ENCODE measurements around the gene CCT7. TPM values are rescaled to one million over a fixed set of nuclear protein-coding genes. Genes with fewer than 3 reads are reported as not detected.

The CCT7 gene
- total RNA-seq, 1 donor from 2014 or later, result 194 TPM

GRCh38 chr2:73223821-73224220 is 10.3 kb upstream of the CCT7 start:
- intact Hi-C loops (cut with DNase I), result no loop called here
- no peak for ATAC-seq
- DNase-seq (ENCODE audit: low spot score), result no peak

GRCh38 chr2:73225513-73226360 is 8.4 kb upstream of the CCT7 start:
- intact Hi-C loops (cut with DNase I), result no loop called here
- ATAC-seq (peak; percentile 24), DNase-seq (ENCODE audit: low spot score) (no peak)

GRCh38 chr2:73227086-73227485 is 7.0 kb upstream of the CCT7 start:
- ATAC-seq, result no peak
- DNase-seq (ENCODE audit: low spot score), result no peak
- intact Hi-C loops (cut with DNase I), result no loop called here

GRCh38 chr2:73228631-73229030 is 5.5 kb upstream of the CCT7 start:
- DNase-seq (ENCODE audit: low spot score), result no peak
- ATAC-seq, result no peak
- intact Hi-C loops (cut with DNase I), result no loop called here

GRCh38 chr2:73232403-73233153 is 1.5 kb upstream of the CCT7 start:
- ATAC-seq (no peak), DNase-seq (ENCODE audit: low spot score) (no peak)
- intact Hi-C loops (cut with DNase I), result no loop called here

GRCh38 chr2:73233154-73233931 is 765 bp upstream of the CCT7 start, which contains the start of gene PRADC1:
Gene PRADC1 (minus strand): TSS chr2:73233239. CDS start chr2:73233160, 79 bp downstream.
- peak; percentile 99 for DNase-seq (ENCODE audit: low spot score)
- intact Hi-C loops (cut with DNase I), result no loop called here
- ATAC-seq, result peak; percentile 98

GRCh38 chr2:73235315-73236028 is 1.4 kb downstream of the CCT7 start:
- DNase-seq (ENCODE audit: low spot score) (no peak), ATAC-seq (no peak)
- intact Hi-C loops (cut with DNase I), result no loop called here

- DNase-seq (ENCODE audit: low spot score), result no peak
- ATAC-seq, result no peak
- intact Hi-C loops (cut with DNase I), result no loop called here
These were observed 3.1 kb downstream of the CCT7 start for GRCh38 chr2:73237168-73237567.

- no peak for ATAC-seq
- intact Hi-C loops (cut with DNase I), result no loop called here
These were observed 4.0 kb downstream of the CCT7 start for GRCh38 chr2:73238149-73238548.

GRCh38 chr2:73238976-73239375 is 4.9 kb downstream of the CCT7 start:
- DNase-seq (ENCODE audit: low spot score) (no peak), ATAC-seq (no peak)
- intact Hi-C loops (cut with DNase I), result no loop called here

More at GRCh38 chr2:73238149-73238548, 4.0 kb downstream of the CCT7 start:
- no peak for DNase-seq (ENCODE audit: low spot score)

- ATAC-seq (no peak), DNase-seq (ENCODE audit: low spot score) (no peak)
- intact Hi-C loops (cut with DNase I), result no loop called here
These were observed 5.7 kb downstream of the CCT7 start for GRCh38 chr2:73239776-73240175.

- DNase-seq (ENCODE audit: low spot score) (no peak), ATAC-seq (no peak)
- intact Hi-C loops (cut with DNase I), result no loop called here
These were observed 9.9 kb downstream of the CCT7 start for GRCh38 chr2:73243884-73244570.

- no peak for ATAC-seq
- intact Hi-C loops (cut with DNase I), result no loop called here
- DNase-seq (ENCODE audit: low spot score), result no peak
These were observed 10.5 kb downstream of the CCT7 start for GRCh38 chr2:73244580-73244979.

- DNase-seq (ENCODE audit: low spot score) (no peak), ATAC-seq (no peak)
- intact Hi-C loops (cut with DNase I), result no loop called here
These were observed 12.7 kb downstream of the CCT7 start for GRCh38 chr2:73246850-73247249.

- intact Hi-C loops (cut with DNase I), result no loop called here
- ATAC-seq, result no peak
These were observed 15.5 kb downstream of the CCT7 start for GRCh38 chr2:73249636-73250035.

GRCh38 chr2:73250872-73251846 is 17.1 kb downstream of the CCT7 start:
- DNase-seq (ENCODE audit: low spot score) (no peak), ATAC-seq (no peak)
- intact Hi-C loops (cut with DNase I), result no loop called here

More at GRCh38 chr2:73249636-73250035, 15.5 kb downstream of the CCT7 start:
- no peak for DNase-seq (ENCODE audit: low spot score)
